ENCODE measurements around the gene CUX1.

The CUX1 gene

GRCh38 chr7:101823096-101823495 is 5.7 kb downstream of the CUX1 start (continued):
- TF ChIP-seq, protein P1, sequence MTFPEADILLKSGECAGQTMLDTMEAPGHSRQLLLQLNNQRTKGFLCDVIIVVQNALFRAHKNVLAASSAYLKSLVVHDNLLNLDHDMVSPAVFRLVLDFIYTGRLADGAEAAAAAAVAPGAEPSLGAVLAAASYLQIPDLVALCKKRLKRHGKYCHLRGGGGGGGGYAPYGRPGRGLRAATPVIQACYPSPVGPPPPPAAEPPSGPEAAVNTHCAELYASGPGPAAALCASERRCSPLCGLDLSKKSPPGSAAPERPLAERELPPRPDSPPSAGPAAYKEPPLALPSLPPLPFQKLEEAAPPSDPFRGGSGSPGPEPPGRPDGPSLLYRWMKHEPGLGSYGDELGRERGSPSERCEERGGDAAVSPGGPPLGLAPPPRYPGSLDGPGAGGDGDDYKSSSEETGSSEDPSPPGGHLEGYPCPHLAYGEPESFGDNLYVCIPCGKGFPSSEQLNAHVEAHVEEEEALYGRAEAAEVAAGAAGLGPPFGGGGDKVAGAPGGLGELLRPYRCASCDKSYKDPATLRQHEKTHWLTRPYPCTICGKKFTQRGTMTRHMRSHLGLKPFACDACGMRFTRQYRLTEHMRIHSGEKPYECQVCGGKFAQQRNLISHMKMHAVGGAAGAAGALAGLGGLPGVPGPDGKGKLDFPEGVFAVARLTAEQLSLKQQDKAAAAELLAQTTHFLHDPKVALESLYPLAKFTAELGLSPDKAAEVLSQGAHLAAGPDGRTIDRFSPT (tag by site-specific recombination; IDR thresholded peaks at IDR 0.05): no peak
- TF ChIP-seq ZNF629 (tag by site-specific recombination; IDR thresholded peaks at IDR 0.05) (no peak), ZNF114 (tag by site-specific recombination; IDR thresholded peaks at IDR 0.05) (no peak), ZFP37 (tag by site-specific recombination; IDR thresholded peaks at IDR 0.05) (no peak), ZNF777 (tag by site-specific recombination; IDR thresholded peaks at IDR 0.05; ENCODE audit: borderline replicate concordance) (no peak), ZNF350 (tag by site-specific recombination; IDR thresholded peaks at IDR 0.05) (no peak), PRDM10 (tag by site-specific recombination; IDR thresholded peaks at IDR 0.05) (no peak), ZNF132 (tag by site-specific recombination; IDR thresholded peaks at IDR 0.05; ENCODE audit: borderline replicate concordance) (no peak), SALL2 (tag by site-specific recombination; IDR thresholded peaks at IDR 0.05; ENCODE audit: borderline replicate concordance) (no peak), WT1 (tag by site-specific recombination; IDR thresholded peaks at IDR 0.05) (no peak)
- TF ChIP-seq, protein P2, sequence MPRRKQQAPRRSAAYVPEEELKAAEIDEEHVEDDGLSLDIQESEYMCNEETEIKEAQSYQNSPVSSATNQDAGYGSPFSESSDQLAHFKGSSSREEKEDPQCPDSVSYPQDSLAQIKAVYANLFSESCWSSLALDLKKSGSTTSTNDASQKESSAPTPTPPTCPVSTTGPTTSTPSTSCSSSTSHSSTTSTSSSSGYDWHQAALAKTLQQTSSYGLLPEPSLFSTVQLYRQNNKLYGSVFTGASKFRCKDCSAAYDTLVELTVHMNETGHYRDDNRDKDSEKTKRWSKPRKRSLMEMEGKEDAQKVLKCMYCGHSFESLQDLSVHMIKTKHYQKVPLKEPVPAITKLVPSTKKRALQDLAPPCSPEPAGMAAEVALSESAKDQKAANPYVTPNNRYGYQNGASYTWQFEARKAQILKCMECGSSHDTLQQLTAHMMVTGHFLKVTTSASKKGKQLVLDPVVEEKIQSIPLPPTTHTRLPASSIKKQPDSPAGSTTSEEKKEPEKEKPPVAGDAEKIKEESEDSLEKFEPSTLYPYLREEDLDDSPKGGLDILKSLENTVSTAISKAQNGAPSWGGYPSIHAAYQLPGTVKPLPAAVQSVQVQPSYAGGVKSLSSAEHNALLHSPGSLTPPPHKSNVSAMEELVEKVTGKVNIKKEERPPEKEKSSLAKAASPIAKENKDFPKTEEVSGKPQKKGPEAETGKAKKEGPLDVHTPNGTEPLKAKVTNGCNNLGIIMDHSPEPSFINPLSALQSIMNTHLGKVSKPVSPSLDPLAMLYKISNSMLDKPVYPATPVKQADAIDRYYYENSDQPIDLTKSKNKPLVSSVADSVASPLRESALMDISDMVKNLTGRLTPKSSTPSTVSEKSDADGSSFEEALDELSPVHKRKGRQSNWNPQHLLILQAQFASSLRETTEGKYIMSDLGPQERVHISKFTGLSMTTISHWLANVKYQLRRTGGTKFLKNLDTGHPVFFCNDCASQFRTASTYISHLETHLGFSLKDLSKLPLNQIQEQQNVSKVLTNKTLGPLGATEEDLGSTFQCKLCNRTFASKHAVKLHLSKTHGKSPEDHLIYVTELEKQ (tag by site-specific recombination; IDR thresholded peaks at IDR 0.05; ENCODE audit: borderline replicate concordance): no peak

DNA sequence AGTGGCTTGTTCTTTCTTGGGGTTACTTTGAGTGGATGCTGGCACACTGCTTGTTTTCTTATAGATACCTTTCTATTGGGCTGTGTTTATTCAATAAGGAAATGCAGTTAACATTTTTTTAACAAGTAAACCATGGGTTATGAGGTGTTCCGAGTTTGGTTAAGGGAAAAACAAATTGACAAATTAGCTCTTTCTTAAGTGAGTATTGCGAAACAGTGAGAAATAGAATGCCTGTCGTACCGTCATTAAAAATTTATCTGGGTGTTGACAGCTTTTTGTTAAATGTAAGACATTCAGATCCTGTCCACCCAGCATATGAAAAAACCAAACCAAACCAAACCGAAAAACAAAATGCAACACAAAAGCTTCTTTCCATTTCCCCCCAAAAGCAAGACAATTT is 6.2 kb downstream of the CUX1 start:
- CTCF ChIA-PET: interaction anchor here (0.6 to 0.8 kb wide), 4 partner anchors 23 to 280 kb away, joined by 3 to 5 read pairs (median 3); no protein-coding TSS in a partner anchor
- H3K9me3 ChIP-seq (ENCODE audit: control insufficient read depth, insufficient read depth, low read depth, low read length): no peaks in the 10 kb centered on the region
- TF ChIP-seq, protein P3, sequence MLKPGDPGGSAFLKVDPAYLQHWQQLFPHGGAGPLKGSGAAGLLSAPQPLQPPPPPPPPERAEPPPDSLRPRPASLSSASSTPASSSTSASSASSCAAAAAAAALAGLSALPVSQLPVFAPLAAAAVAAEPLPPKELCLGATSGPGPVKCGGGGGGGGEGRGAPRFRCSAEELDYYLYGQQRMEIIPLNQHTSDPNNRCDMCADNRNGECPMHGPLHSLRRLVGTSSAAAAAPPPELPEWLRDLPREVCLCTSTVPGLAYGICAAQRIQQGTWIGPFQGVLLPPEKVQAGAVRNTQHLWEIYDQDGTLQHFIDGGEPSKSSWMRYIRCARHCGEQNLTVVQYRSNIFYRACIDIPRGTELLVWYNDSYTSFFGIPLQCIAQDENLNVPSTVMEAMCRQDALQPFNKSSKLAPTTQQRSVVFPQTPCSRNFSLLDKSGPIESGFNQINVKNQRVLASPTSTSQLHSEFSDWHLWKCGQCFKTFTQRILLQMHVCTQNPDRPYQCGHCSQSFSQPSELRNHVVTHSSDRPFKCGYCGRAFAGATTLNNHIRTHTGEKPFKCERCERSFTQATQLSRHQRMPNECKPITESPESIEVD (tag by site-specific recombination; IDR thresholded peaks at IDR 0.05): 0 out of 2 replicates have a peak, but pooled peaks have one; percentile 48
- no peak for TF ChIP-seq KLF9 (tag by site-specific recombination; IDR thresholded peaks at IDR 0.05; ENCODE audit: low read depth)
- peaks cover 13% of the 10 kb centered on the region for H3K4me1 ChIP-seq (ENCODE audit: control insufficient read depth, insufficient read depth, low read length)
- no peak overlapping the region for H3K27ac ChIP-seq (ENCODE audit: extremely low read depth, low read depth, low read length)
- no peak overlapping the region for H3K4me3 ChIP-seq (ENCODE audit: low read depth, low read length)
- POLR2A ChIA-PET: no interaction called here
- H3K36me3 ChIP-seq (ENCODE audit: control insufficient read depth in 2 of 2, insufficient read depth in 1 of 2, low read length in 2 of 2): peaks cover 0 to 4% of the 10 kb centered on the region in 2 experiments; a peak in 1 of 3 replicates
